NK-92 (cell line): ENCODE measurements around the gene EIF4G3.
"Not testable (repeated sequence)": the region's sequence is repeated elsewhere in the genome, so short reads cannot be mapped to it uniquely, and the experiment has no call there.

ENCODE experiments used
- DNase-seq: peaks from one replicate; lab custom pipeline; 2025; ENCODE audit not compliant: unreplicated experiment; lab: John Stamatoyannopoulos, UW

Gene EIF4G3

GRCh38 chr1:21156019-21156418 is 20.7 kb downstream of the EIF4G3 start:
- no peak for DNase-seq

- no peak for DNase-seq
Measured at GRCh38 chr1:21154717-21155116, 22.0 kb downstream of the EIF4G3 start.

- DNase-seq = no peak
Measured at GRCh38 chr1:21153388-21153787, 23.3 kb downstream of the EIF4G3 start.

GRCh38 chr1:21152423-21153100 is 24.1 kb downstream of the EIF4G3 start:
- DNase-seq = no peak

GRCh38 chr1:21149855-21150432 is 26.8 kb downstream of the EIF4G3 start:
- DNase-seq = no peak

GRCh38 chr1:21149430-21149854 is 27.3 kb downstream of the EIF4G3 start:
- DNase-seq = no peak

GRCh38 chr1:21143752-21144151 is 32.9 kb downstream of the EIF4G3 start:
- DNase-seq = no peak

- no peak for DNase-seq
Measured at GRCh38 chr1:21143138-21143537, 33.6 kb downstream of the EIF4G3 start.

- no peak for DNase-seq
Measured at GRCh38 chr1:21141030-21141429, 35.7 kb downstream of the EIF4G3 start.

- no peak for DNase-seq
Measured at GRCh38 chr1:21139601-21140000, 37.1 kb downstream of the EIF4G3 start.

GRCh38 chr1:21136344-21136743 is 40.4 kb downstream of the EIF4G3 start:
- DNase-seq = not testable (repeated sequence)

- no peak for DNase-seq
Measured at GRCh38 chr1:21131200-21131599, 45.5 kb downstream of the EIF4G3 start.

GRCh38 chr1:21129407-21129806 is 47.3 kb downstream of the EIF4G3 start:
- no peak for DNase-seq

- no peak for DNase-seq
Measured at GRCh38 chr1:21126324-21126723, 50.4 kb downstream of the EIF4G3 start.

GRCh38 chr1:21124846-21125245 is 51.9 kb downstream of the EIF4G3 start:
- no peak for DNase-seq

- no peak for DNase-seq
Measured at GRCh38 chr1:21123287-21123948, 53.3 kb downstream of the EIF4G3 start.

GRCh38 chr1:21121764-21122471 is 54.8 kb downstream of the EIF4G3 start:
- DNase-seq = no peak

GRCh38 chr1:21118167-21118566 is 58.5 kb downstream of the EIF4G3 start:
- DNase-seq = no peak

GRCh38 chr1:21117597-21118001 is 59.1 kb downstream of the EIF4G3 start:
- DNase-seq = no peak

- DNase-seq = no peak
Measured at GRCh38 chr1:21117159-21117558, 59.5 kb downstream of the EIF4G3 start.

- DNase-seq = no peak
Measured at GRCh38 chr1:21115098-21115760, 61.5 kb downstream of the EIF4G3 start.
